Renal pelvis (tissue), 4 donors: ENCODE measurements around the gene FBL. TPM values are rescaled to one million over a fixed set of nuclear protein-coding genes. Genes with fewer than 3 reads are reported as not detected.
"Not testable (repeated sequence)": the region's sequence is repeated elsewhere in the genome, so short reads cannot be mapped to it uniquely, and the experiment has no call there.

Experiments
- DNase-seq: peaks from one replicate; pipeline ENCODE4 v3.0.0-alpha.2; 2013
- polyA plus RNA-seq, 3 donors: library from polyadenylated mRNA; unstranded; fragments of 120-200 nt; gene quantifications; one replicate each; pipeline ENCODE4 v1.2.1, GENCODE V29; 2013; ENCODE audit not compliant: insufficient read length in 3 of 3

The FBL gene
- polyA plus RNA-seq, 3 donors: 328 to 373 (median 335) TPM

- not testable (repeated sequence) for DNase-seq
Measured at GRCh38 chr19:39879796-39880195, 33.6 kb upstream of the FBL start.

GRCh38 chr19:39878866-39879265 lies 32.7 kb upstream of the FBL start:
- not testable (repeated sequence) for DNase-seq

GRCh38 chr19:39878398-39878797 lies 32.2 kb upstream of the FBL start:
- DNase-seq: no peak

- not testable (repeated sequence) for DNase-seq
Measured at GRCh38 chr19:39877982-39878381, 31.8 kb upstream of the FBL start.

- not testable (repeated sequence) for DNase-seq
Measured at GRCh38 chr19:39877488-39877887, 31.3 kb upstream of the FBL start.

- DNase-seq: not testable (repeated sequence)
Measured at GRCh38 chr19:39876486-39876885, 30.3 kb upstream of the FBL start.

- DNase-seq: not testable (repeated sequence)
Measured at GRCh38 chr19:39875401-39875864, 29.3 kb upstream of the FBL start.

GRCh38 chr19:39874404-39874803 lies 28.2 kb upstream of the FBL start:
- DNase-seq: no peak

- no peak for DNase-seq
Measured at GRCh38 chr19:39873385-39873784, 27.2 kb upstream of the FBL start.

GRCh38 chr19:39871886-39872866 lies 26.0 kb upstream of the FBL start:
- no peak for DNase-seq

- DNase-seq: no peak
Measured at GRCh38 chr19:39871362-39871761, 25.2 kb upstream of the FBL start.

- DNase-seq: no peak
Measured at GRCh38 chr19:39870171-39870971, 24.2 kb upstream of the FBL start.

GRCh38 chr19:39867952-39868351 lies 21.8 kb upstream of the FBL start:
- no peak for DNase-seq

GRCh38 chr19:39867133-39867532 lies 21.0 kb upstream of the FBL start:
- DNase-seq: no peak

GRCh38 chr19:39865953-39866352 lies 19.8 kb upstream of the FBL start:
- no peak for DNase-seq

- DNase-seq: no peak
Measured at GRCh38 chr19:39865186-39865585, 19.0 kb upstream of the FBL start.

- no peak for DNase-seq
Measured at GRCh38 chr19:39864118-39864517, 17.9 kb upstream of the FBL start.

GRCh38 chr19:39858541-39858940 lies 12.4 kb upstream of the FBL start:
- no peak for DNase-seq

- DNase-seq: no peak
Measured at GRCh38 chr19:39852882-39853281, 6.7 kb upstream of the FBL start.

- no peak for DNase-seq
Measured at GRCh38 chr19:39850892-39851291, 4.7 kb upstream of the FBL start.

- no peak for DNase-seq
Measured at GRCh38 chr19:39848392-39848791, 2.2 kb upstream of the FBL start.

- no peak for DNase-seq
Measured at GRCh38 chr19:39847525-39847924, 1.3 kb upstream of the FBL start.
